Transverse colon (tissue), 4 donors: ENCODE results near the gene AOPEP. TPM values are rescaled to one million over a fixed set of nuclear protein-coding genes. Genes with fewer than 3 reads are reported as not detected.

ENCODE experiments used
- DNase-seq: peaks from one replicate; pipeline ENCODE4 v3.0.0-alpha.2; 2019
- H3K27ac ChIP-seq, 4 donors: fragments of 200-600 bp; sonication (generic); 2 replicates each; pipeline ENCODE4 v1.5.1; 2016 to 2018; ENCODE audit warnings: inconsistent platforms in 4 of 4
- H3K27me3 ChIP-seq: fragments of 200-600 bp; sonication (generic); 2 replicates; pipeline ENCODE4 v1.5.1; 2017; ENCODE audit warnings: inconsistent platforms
- H3K36me3 ChIP-seq, 4 donors: fragments of 200-600 bp; sonication (generic); 2 replicates each; pipeline ENCODE4 v1.5.1; 2017 to 2019; ENCODE audit warnings: inconsistent platforms in 4 of 4
- H3K4me1 ChIP-seq, 4 donors: fragments of 200-600 bp; sonication (generic); 2 replicates each; pipeline ENCODE4 v1.5.1; 2017 to 2020; ENCODE audit warnings: inconsistent platforms in 4 of 4
- H3K4me3 ChIP-seq, 4 donors: fragments of 200-600 bp; sonication (generic); 1 replicate in 1 of 4; 2 replicates in 3 of 4; pipeline versions ENCODE4 v1.5.1 to v1.6.1; 2017 to 2019; ENCODE audit warnings: inconsistent platforms in 4 of 4
- H3K9me3 ChIP-seq, 2 donors: fragments of 200-600 bp; sonication (generic); 2 replicates each; pipeline ENCODE4 v1.5.1; 2017 to 2019; ENCODE audit warnings: inconsistent platforms in 2 of 2
- EP300 ChIP-seq: sonication (generic); formaldehyde crosslinking; IDR thresholded peaks from one replicate; pipeline ENCODE4 v1.6.1; 2017; ENCODE audit warnings: antibody characterized with exemption, low read depth
- POLR2A ChIP-seq: fragments of 450-650 bp; IDR thresholded peaks from one replicate; pipeline ENCODE4 v1.6.1; 2016; ENCODE audit warnings: antibody characterized with exemption, mild to moderate bottlenecking, moderate library complexity
- POLR2AphosphoS5 ChIP-seq, 3 donors: sonication (generic); formaldehyde crosslinking; IDR thresholded peaks; one replicate each; pipeline ENCODE4 v1.6.1; 2016; ENCODE audit warnings: antibody characterized with exemption in 3 of 3
- WGBS, 2 donors: methylation state at CpG; one replicate each; pipeline ENCODE4 v1.1.5; 2018; ENCODE audit warnings: low coverage in 1 of 2; 5-methylcytosine and 5-hydroxymethylcytosine counted together
- in situ Hi-C, 4 donors: fragments of 200-750 bp; cut with MboI; loops; one replicate each; pipeline versions ENCODE4 v1.15.0 to v1.15.1; 2017; ENCODE audit warnings: low sequenced_read_pairs in 3 of 4, low pct_ligation_motif_present in 1 of 4, low pct_unique_long_range_greater_than_20kb in 1 of 4
- intact Hi-C: fragments of 100-400 bp; cut with DNase I; formaldehyde crosslinking; loops from one replicate; pipeline ENCODE4 v1.15.1; 2023; ENCODE audit warnings: low total_unique reads
- total RNA-seq, 4 donors: library from RNA; depleted of rRNA; stranded (reverse); fragments of >200 nt; gene quantifications; one replicate each; pipeline ENCODE4 v1.1.0, GENCODE V29; 2016
- TF ChIP-seq, protein P1 (sequence below), 5 experiments: fragments of 200-600 bp in 3 of 5; fragments of 450-650 bp in 2 of 5; sonication (generic) in 3 of 5; IDR thresholded peaks; 1 replicate in 2 of 5; 2 replicates in 3 of 5; pipeline ENCODE4 v1.5.1; 2016 to 2017; ENCODE audit warnings: antibody characterized with exemption in 5 of 5, inconsistent platforms in 3 of 5, mild to moderate bottlenecking in 2 of 5, moderate library complexity in 1 of 5

The AOPEP gene
- total RNA-seq, 4 donors from 2014 or later, result 53.0 to 129 (median 92.7) TPM

DNA sequence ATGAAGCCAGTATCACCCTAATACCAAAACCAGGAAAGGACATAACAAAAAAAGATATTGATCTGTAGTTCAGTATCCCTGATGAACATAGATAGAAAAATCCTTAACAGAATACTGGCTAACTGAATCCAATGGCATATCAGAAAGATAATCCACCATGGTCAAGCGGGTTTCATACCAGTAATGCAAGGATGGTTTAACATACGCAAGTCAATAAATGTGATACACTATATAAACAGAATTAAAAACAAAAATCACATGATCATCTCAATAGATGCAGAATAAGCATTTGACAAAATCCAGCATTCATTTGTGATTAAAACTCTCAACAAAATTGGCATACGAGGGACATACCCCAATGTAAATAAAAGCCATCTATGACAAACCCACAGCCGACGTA lies 110.9 kb downstream of the AOPEP start:
- TF ChIP-seq POLR2A, result no peak
- TF ChIP-seq, protein P1, sequence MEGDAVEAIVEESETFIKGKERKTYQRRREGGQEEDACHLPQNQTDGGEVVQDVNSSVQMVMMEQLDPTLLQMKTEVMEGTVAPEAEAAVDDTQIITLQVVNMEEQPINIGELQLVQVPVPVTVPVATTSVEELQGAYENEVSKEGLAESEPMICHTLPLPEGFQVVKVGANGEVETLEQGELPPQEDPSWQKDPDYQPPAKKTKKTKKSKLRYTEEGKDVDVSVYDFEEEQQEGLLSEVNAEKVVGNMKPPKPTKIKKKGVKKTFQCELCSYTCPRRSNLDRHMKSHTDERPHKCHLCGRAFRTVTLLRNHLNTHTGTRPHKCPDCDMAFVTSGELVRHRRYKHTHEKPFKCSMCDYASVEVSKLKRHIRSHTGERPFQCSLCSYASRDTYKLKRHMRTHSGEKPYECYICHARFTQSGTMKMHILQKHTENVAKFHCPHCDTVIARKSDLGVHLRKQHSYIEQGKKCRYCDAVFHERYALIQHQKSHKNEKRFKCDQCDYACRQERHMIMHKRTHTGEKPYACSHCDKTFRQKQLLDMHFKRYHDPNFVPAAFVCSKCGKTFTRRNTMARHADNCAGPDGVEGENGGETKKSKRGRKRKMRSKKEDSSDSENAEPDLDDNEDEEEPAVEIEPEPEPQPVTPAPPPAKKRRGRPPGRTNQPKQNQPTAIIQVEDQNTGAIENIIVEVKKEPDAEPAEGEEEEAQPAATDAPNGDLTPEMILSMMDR (IDR thresholded peaks at IDR 0.05), result no peak
- WGBS, 2 donors, result 76 to 77% methylated on average over 5 of the region's 5 CpGs
- in situ Hi-C loops (loop anchor here in 1 of 4 donors (25.0 kb wide), 1 partner anchor 100 kb away; no protein-coding TSS in a partner anchor), intact Hi-C loops (no loop called here)
- no peaks in the 10 kb centered on the region for H3K4me1 ChIP-seq
- no peak overlapping the region for H3K27ac ChIP-seq
- H3K4me3 ChIP-seq, result no peak overlapping the region
- no peaks in the 10 kb centered on the region for H3K27me3 ChIP-seq
- H3K9me3 ChIP-seq, result peaks cover 0 to 9% of the 10 kb centered on the region in 2 donors
- H3K36me3 ChIP-seq, result no peaks in the 10 kb centered on the region
- no peak for DNase-seq

DNA sequence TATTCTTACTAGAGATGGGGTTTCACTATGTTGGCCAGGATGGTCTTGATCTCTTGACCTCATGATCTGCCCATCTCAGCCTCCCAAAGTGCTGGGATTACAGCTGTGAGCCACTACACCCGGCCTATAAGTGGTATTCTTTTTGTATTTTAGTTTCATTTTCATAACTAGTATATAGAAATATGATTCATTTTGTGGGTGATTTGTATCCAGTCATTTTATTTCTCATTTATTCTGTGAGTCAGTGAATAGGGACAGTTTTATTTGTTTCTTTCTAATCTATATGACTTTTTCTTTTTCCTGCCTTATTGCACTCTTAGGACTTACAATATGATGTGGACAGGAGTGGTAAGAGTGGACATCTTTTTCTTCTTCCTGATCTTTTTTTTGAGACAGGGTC lies 112.9 kb downstream of the AOPEP start:
- no peaks in the 10 kb centered on the region for H3K27me3 ChIP-seq
- 50 to 79% methylated on average over 1 of the region's 1 CpG for WGBS, 2 donors
- TF ChIP-seq EP300, result no peak
- TF ChIP-seq POLR2AphosphoS5 (IDR thresholded peaks at IDR 0.05), result no peak
- TF ChIP-seq POLR2A, result no peak
- TF ChIP-seq, protein P1 (IDR thresholded peaks at IDR 0.05), result no peak
- H3K36me3 ChIP-seq, result no peaks in the 10 kb centered on the region
- intact Hi-C loops, result no loop called here
- in situ Hi-C loops, result loop anchor here in 1 of 4 donors (25.0 kb wide), 1 partner anchor 98 kb away; no protein-coding TSS in a partner anchor
- H3K4me1 ChIP-seq, result no peaks in the 10 kb centered on the region
- no peak overlapping the region for H3K27ac ChIP-seq
- H3K9me3 ChIP-seq, result peaks cover 0 to 9% of the 10 kb centered on the region in 2 donors
- H3K4me3 ChIP-seq, result no peak overlapping the region
- DNase-seq, result no peak

DNA sequence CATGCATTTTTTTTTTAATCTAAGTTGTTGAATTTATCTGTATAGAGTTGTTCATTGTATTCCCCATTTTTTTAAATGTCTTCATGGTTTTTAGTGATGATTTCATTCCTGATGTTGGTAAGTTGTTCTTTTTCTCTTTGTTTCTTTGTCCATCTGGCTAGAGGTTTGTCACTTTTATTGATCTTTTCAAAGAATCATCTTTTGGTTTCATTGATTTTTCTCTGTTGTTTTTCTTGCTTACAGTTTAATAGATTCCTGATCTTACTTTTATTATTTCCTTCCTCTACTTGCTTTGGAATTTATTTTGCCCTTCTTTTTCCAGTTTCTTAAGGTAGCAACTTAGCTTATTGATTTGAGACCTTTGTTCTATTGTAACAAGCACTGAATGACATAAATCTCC lies 114.2 kb downstream of the AOPEP start:
- Histone ChIP-seq H3K27ac (no peak overlapping the region), H3K36me3 (no peaks in the 10 kb centered on the region), H3K9me3 (peaks cover 0 to 9% of the 10 kb centered on the region in 2 donors), H3K27me3 (no peaks in the 10 kb centered on the region), H3K4me3 (no peak overlapping the region), H3K4me1 (no peaks in the 10 kb centered on the region)
- intact Hi-C loops, result no loop called here
- TF ChIP-seq EP300 (no peak), POLR2AphosphoS5 (IDR thresholded peaks at IDR 0.05) (no peak), POLR2A (no peak)
- TF ChIP-seq, protein P1 (IDR thresholded peaks at IDR 0.05), result no peak
- in situ Hi-C loops, result loop anchor here in 1 of 4 donors (25.0 kb wide), 1 partner anchor 97 kb away; no protein-coding TSS in a partner anchor
- no peak for DNase-seq

DNA sequence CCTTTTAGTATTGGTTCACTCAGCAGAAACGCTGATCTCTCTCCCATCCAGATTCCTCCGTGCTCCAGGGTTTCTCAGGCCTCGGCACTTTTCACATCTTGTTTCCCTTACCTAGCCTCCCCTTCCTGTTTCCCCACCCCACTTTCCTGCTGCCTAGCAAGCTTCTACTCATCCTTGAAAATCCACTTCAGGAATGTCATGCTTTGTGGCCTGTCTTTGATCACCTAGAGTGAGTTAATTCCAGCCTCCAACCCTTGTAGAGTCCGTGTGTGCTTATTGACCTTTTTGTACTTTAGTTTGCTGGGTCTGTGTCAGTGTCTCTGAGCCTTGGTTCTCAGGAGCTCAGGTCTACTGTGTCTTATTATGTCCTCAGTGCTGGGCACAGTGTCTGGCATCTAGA lies 116.6 kb downstream of the AOPEP start:
- H3K9me3 ChIP-seq, result no peaks in the 10 kb centered on the region
- no peaks in the 10 kb centered on the region for H3K4me1 ChIP-seq
- no peak overlapping the region for H3K27ac ChIP-seq
- no peak for TF ChIP-seq POLR2AphosphoS5 (IDR thresholded peaks at IDR 0.05)
- no peak for TF ChIP-seq EP300
- TF ChIP-seq POLR2A, result no peak
- TF ChIP-seq, protein P1 (IDR thresholded peaks at IDR 0.05), result no peak
- in situ Hi-C loops (loop anchor here in 1 of 4 donors (25.0 kb wide), 1 partner anchor 94 kb away; no protein-coding TSS in a partner anchor), intact Hi-C loops (no loop called here)
- WGBS, 2 donors, result 87 to 90% methylated on average over 4 of the region's 4 CpGs
- no peaks in the 10 kb centered on the region for H3K36me3 ChIP-seq
- no peak overlapping the region for H3K4me3 ChIP-seq
- no peaks in the 10 kb centered on the region for H3K27me3 ChIP-seq
- no peak for DNase-seq
